ENCODE measurements around the gene NELFCD.

- TF ChIP-seq, protein P1, sequence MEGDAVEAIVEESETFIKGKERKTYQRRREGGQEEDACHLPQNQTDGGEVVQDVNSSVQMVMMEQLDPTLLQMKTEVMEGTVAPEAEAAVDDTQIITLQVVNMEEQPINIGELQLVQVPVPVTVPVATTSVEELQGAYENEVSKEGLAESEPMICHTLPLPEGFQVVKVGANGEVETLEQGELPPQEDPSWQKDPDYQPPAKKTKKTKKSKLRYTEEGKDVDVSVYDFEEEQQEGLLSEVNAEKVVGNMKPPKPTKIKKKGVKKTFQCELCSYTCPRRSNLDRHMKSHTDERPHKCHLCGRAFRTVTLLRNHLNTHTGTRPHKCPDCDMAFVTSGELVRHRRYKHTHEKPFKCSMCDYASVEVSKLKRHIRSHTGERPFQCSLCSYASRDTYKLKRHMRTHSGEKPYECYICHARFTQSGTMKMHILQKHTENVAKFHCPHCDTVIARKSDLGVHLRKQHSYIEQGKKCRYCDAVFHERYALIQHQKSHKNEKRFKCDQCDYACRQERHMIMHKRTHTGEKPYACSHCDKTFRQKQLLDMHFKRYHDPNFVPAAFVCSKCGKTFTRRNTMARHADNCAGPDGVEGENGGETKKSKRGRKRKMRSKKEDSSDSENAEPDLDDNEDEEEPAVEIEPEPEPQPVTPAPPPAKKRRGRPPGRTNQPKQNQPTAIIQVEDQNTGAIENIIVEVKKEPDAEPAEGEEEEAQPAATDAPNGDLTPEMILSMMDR (IDR thresholded peaks at IDR 0.05; ENCODE audit: insufficient read depth, low read depth, low read length), result no peak
- TF ChIP-seq EZH2 (IDR thresholded peaks at IDR 0.05; ENCODE audit: insufficient read depth, low read length), result no peak
Measured at GRCh38 chr20:58988565-58988882, 7.5 kb downstream of the NELFCD start.

Data from astrocyte (in vitro differentiated cells and primary cell).